DND-41 (cell line): Measurements from ENCODE around the gene NAP1L5.

Source experiments
- ATAC-seq: fragments of 200-7000 bp; cut with Tn5 transposase; 3 replicates; pipeline ENCODE4 v1.9.1; 2021; ENCODE audit warnings: low read depth; ENCODE audit not compliant: insufficient read depth
- DNase-seq: peaks from one replicate; pipeline ENCODE4 v3.0.0-alpha.2; 2020
- H2AFZ ChIP-seq: 2 replicates; pipeline ENCODE4 v1.6.0; 2012; ENCODE audit warnings: low read depth, low read length
- H3K27ac ChIP-seq: 2 replicates; pipeline ENCODE4 v1.5.1; 2012; ENCODE audit warnings: low read length, inconsistent platforms
- H3K27me3 ChIP-seq: fragments of 200-600 bp; sonication (generic); 2 replicates; pipeline ENCODE4 v1.6.0; 2012; ENCODE audit warnings: low read length, mild to moderate bottlenecking, inconsistent platforms; ENCODE audit not compliant: insufficient read depth, poor library complexity
- H3K36me3 ChIP-seq: 2 replicates; pipeline ENCODE4 v1.5.1; 2012; ENCODE audit warnings: low read length, inconsistent platforms; ENCODE audit not compliant: insufficient read depth
- H3K4me1 ChIP-seq: 2 replicates; pipeline ENCODE4 v1.5.1; 2012; ENCODE audit warnings: mild to moderate bottlenecking, low read length; ENCODE audit not compliant: insufficient read depth
- H3K4me2 ChIP-seq: 2 replicates; pipeline ENCODE4 v1.6.0; 2012; ENCODE audit warnings: mild to moderate bottlenecking, moderate library complexity, low read length, inconsistent platforms; ENCODE audit not compliant: insufficient read depth
- H3K4me3 ChIP-seq, 2 experiments: fragments of 200-600 bp in 1 of 2; shearing (Covaris generic) in 1 of 2; 2 replicates each; pipeline ENCODE4 v1.5.1; 2012 to 2016; ENCODE audit warnings: inconsistent platforms in 2 of 2, low read length in 2 of 2, mild to moderate bottlenecking in 2 of 2, low read depth in 1 of 2, moderate library complexity in 1 of 2
- H3K79me2 ChIP-seq: 2 replicates; pipeline ENCODE4 v1.6.0; 2012; ENCODE audit warnings: low read length, inconsistent platforms; ENCODE audit not compliant: insufficient read depth
- H3K9ac ChIP-seq: 2 replicates; pipeline ENCODE4 v1.6.0; 2012; ENCODE audit warnings: low read depth, mild to moderate bottlenecking, inconsistent platforms, low read length, moderate library complexity
- H3K9me3 ChIP-seq: 2 replicates; pipeline ENCODE4 v1.5.1; 2012; ENCODE audit warnings: low read length, moderate library complexity, mild to moderate bottlenecking, inconsistent platforms; ENCODE audit not compliant: insufficient read depth, severe bottlenecking
- H4K20me1 ChIP-seq: 2 replicates; pipeline ENCODE4 v1.6.0; 2012; ENCODE audit warnings: low read length; ENCODE audit not compliant: insufficient read depth
- CTCF ChIP-seq: IDR thresholded peaks from 2 replicates; pipeline ENCODE4 v1.5.1; 2012; ENCODE audit warnings: borderline replicate concordance, low read length, moderate library complexity, mild to moderate bottlenecking; ENCODE audit not compliant: poor library complexity, severe bottlenecking; ENCODE audit errors: extremely low read depth
- EZH2 ChIP-seq: IDR thresholded peaks from 3 replicates; pipeline ENCODE4 v1.6.1; 2012; ENCODE audit warnings: borderline replicate concordance, low read depth, mild to moderate bottlenecking, moderate library complexity, low read length, inconsistent platforms; ENCODE audit not compliant: severe bottlenecking

The NAP1L5 gene

GRCh38 chr4:88718098-88718497, 20.5 kb upstream of the NAP1L5 start:
- H3K4me2 ChIP-seq, result no peak overlapping the region
- no peak overlapping the region for H3K27ac ChIP-seq
- DNase-seq, result no peak
- no peaks in the 10 kb centered on the region for H3K4me1 ChIP-seq
- TF ChIP-seq CTCF, result no peak
- TF ChIP-seq EZH2, result no peak
- H2AFZ ChIP-seq, result no peak overlapping the region
- H3K27me3 ChIP-seq, result no peaks in the 10 kb centered on the region
- peaks cover 14% of the 10 kb centered on the region for H3K9me3 ChIP-seq
- no peaks in the 10 kb centered on the region for H3K79me2 ChIP-seq
- no peak for ATAC-seq
- H4K20me1 ChIP-seq, result no peaks in the 10 kb centered on the region
- H3K4me3 ChIP-seq, result no peak overlapping the region
- H3K9ac ChIP-seq, result no peak overlapping the region
- H3K36me3 ChIP-seq, result peaks cover 28% of the 10 kb centered on the region

- no peaks in the 10 kb centered on the region for H3K79me2 ChIP-seq
- H3K36me3 ChIP-seq, result peaks cover 32% of the 10 kb centered on the region
- H3K27ac ChIP-seq, result no peak overlapping the region
- no peaks in the 10 kb centered on the region for H3K27me3 ChIP-seq
- no peak overlapping the region for H2AFZ ChIP-seq
- H4K20me1 ChIP-seq, result no peaks in the 10 kb centered on the region
- peaks cover 14% of the 10 kb centered on the region for H3K9me3 ChIP-seq
- ATAC-seq (no peak), DNase-seq (no peak)
- H3K4me2 ChIP-seq, result no peak overlapping the region
- H3K4me1 ChIP-seq, result no peaks in the 10 kb centered on the region
- no peak overlapping the region for H3K4me3 ChIP-seq
- no peak for TF ChIP-seq CTCF
- TF ChIP-seq EZH2, result no peak
- no peak overlapping the region for H3K9ac ChIP-seq
Observed at GRCh38 chr4:88713782-88714181, 16.2 kb upstream of the NAP1L5 start.

GRCh38 chr4:88709989-88710388, 12.4 kb upstream of the NAP1L5 start:
- ATAC-seq, result no peak
- Histone ChIP-seq H3K36me3 (peaks cover 28% of the 10 kb centered on the region), H4K20me1 (no peaks in the 10 kb centered on the region), H3K4me2 (no peak overlapping the region), H3K79me2 (no peaks in the 10 kb centered on the region), H3K4me3 (no peak overlapping the region), H2AFZ (no peak overlapping the region), H3K9ac (no peak overlapping the region), H3K9me3 (no peaks in the 10 kb centered on the region), H3K27ac (no peak overlapping the region), H3K27me3 (no peaks in the 10 kb centered on the region), H3K4me1 (no peaks in the 10 kb centered on the region)
- no peak for TF ChIP-seq EZH2
- no peak for TF ChIP-seq CTCF
- no peak for DNase-seq

- H3K27ac ChIP-seq, result no peak overlapping the region
- DNase-seq, result no peak
- no peak for ATAC-seq
- no peaks in the 10 kb centered on the region for H3K4me1 ChIP-seq
- no peaks in the 10 kb centered on the region for H3K79me2 ChIP-seq
- H3K9me3 ChIP-seq, result no peaks in the 10 kb centered on the region
- no peak overlapping the region for H3K9ac ChIP-seq
- H3K4me2 ChIP-seq, result no peak overlapping the region
- H2AFZ ChIP-seq, result no peak overlapping the region
- peaks cover 40% of the 10 kb centered on the region for H3K36me3 ChIP-seq
- H3K4me3 ChIP-seq, result no peak overlapping the region
- TF ChIP-seq EZH2 (no peak), CTCF (no peak)
- H4K20me1 ChIP-seq, result no peaks in the 10 kb centered on the region
- no peaks in the 10 kb centered on the region for H3K27me3 ChIP-seq
Observed at GRCh38 chr4:88706574-88706973, 8.9 kb upstream of the NAP1L5 start.
